HCT116 (cell line): ENCODE data around the gene SLC18B1. TPM values are rescaled to one million over a fixed set of nuclear protein-coding genes. Genes with fewer than 3 reads are reported as not detected.

ENCODE experiments used
- ATAC-seq: fragments of 200-7000 bp; cut with Tn5 transposase; 2 replicates; pipeline ENCODE4 v1.9.1; 2020; ENCODE audit warnings: mild to moderate bottlenecking, moderate library complexity
- BruUV-seq: library from RNA; stranded (reverse); fragments of 400-500 nt; replicated peaks from 2 replicates; lab custom pipeline; 2021; lab: Mats Ljungman, UMichigan
- CTCF ChIA-PET: fragments of 300-600 bp; sonication (Branson Sonifier 250); formaldehyde crosslinking; loops from one replicate; lab custom pipeline; 2021; ENCODE audit warnings: antibody characterized with exemption; lab: Charles Lee
- POLR2A ChIA-PET: fragments of 300-600, 350-600 bp; sonication (Branson Sonifier 250); formaldehyde crosslinking; loops from one replicate; lab custom pipeline; 2021; ENCODE audit warnings: antibody characterized with exemption; lab: Charles Lee
- RAD21 ChIA-PET, 2 experiments: fragments of 300-600 bp; sonication (Branson Sonifier 250); formaldehyde crosslinking; loops; one replicate each; lab custom pipeline; 2023; ENCODE audit warnings: low total read pairs in 2 of 2; ENCODE audit not compliant: uncharacterized antibody in 2 of 2, unreplicated experiment in 2 of 2, low non-redundant PET in 1 of 2; lab: Charles Lee
- DNase-seq: peaks from one replicate; pipeline ENCODE4 v3.0.0-alpha.2; 2010; ENCODE audit warnings: low read depth, low spot score
- H2AFZ ChIP-seq: fragments of 200-600 bp; shearing (Covaris generic), sonication (generic); 2 replicates; pipeline ENCODE4 v1.6.1; 2017; ENCODE audit warnings: low read depth, mixed run types, mixed read lengths, antibody characterized with exemption, low read length; ENCODE audit not compliant: poor library complexity, severe bottlenecking
- H3K27ac ChIP-seq: 2 replicates; pipeline ENCODE4 v1.5.1; 2012; ENCODE audit warnings: low read depth, low read length
- H3K27me3 ChIP-seq: fragments of 200-600 bp; sonication (generic); 2 replicates; pipeline ENCODE4 v1.6.1; 2016; ENCODE audit warnings: mixed run types, low read length, mixed read lengths; ENCODE audit not compliant: insufficient read depth
- H3K36me3 ChIP-seq, 2 experiments: fragments of 200-500 bp in 1 of 2; fragments of 200-600 bp in 1 of 2; sonication (Bioruptor generic) in 1 of 2; sonication (generic) in 1 of 2; 2 replicates each; pipeline versions ENCODE4 v1.5.1 to v1.6.1; 2014 to 2016; ENCODE audit warnings: low read length in 2 of 2, inconsistent platforms in 1 of 2, mixed read lengths in 1 of 2, mixed run types in 1 of 2; ENCODE audit not compliant: insufficient read depth in 2 of 2, control insufficient read depth in 1 of 2
- H3K4me1 ChIP-seq, 2 experiments: fragments of 200-600 bp in 1 of 2; sonication (generic) in 1 of 2; 2 replicates each; pipeline versions ENCODE4 v1.5.1 to v1.6.1; 2012 to 2017; ENCODE audit warnings: low read length in 2 of 2, inconsistent platforms in 1 of 2, mild to moderate bottlenecking in 1 of 2, mixed read lengths in 1 of 2, mixed run types in 1 of 2, moderate library complexity in 1 of 2; ENCODE audit not compliant: insufficient read depth in 2 of 2, control insufficient read depth in 1 of 2
- H3K4me2 ChIP-seq: fragments of 200-600 bp; sonication (generic); 2 replicates; pipeline ENCODE4 v1.6.1; 2017; ENCODE audit warnings: mixed run types, low read length, mixed read lengths
- H3K4me3 ChIP-seq, 2 experiments: fragments of 200-600 bp in 1 of 2; sonication (generic) in 1 of 2; replicated peaks in 1 of 2; 2 replicates each; pipeline ENCODE4 v1.5.1; 2011 to 2016; ENCODE audit warnings: low read length in 2 of 2, control low read depth in 1 of 2, low read depth in 1 of 2, mild to moderate bottlenecking in 1 of 2, mixed read lengths in 1 of 2, mixed run types in 1 of 2
- H3K79me2 ChIP-seq: fragments of 200-600 bp; sonication (generic); 2 replicates; pipeline ENCODE4 v1.6.1; 2017; ENCODE audit warnings: mild to moderate bottlenecking, mixed run types, low read length, moderate library complexity, mixed read lengths; ENCODE audit not compliant: insufficient read depth
- H3K9ac ChIP-seq: fragments of 200-600 bp; sonication (generic); 2 replicates; pipeline ENCODE4 v1.6.1; 2016; ENCODE audit warnings: low read length, mixed read lengths
- H3K9me2 ChIP-seq: fragments of 200-600 bp; sonication (generic), shearing (Covaris generic); 2 replicates; pipeline ENCODE4 v1.6.1; 2017; ENCODE audit warnings: mixed run types, mild to moderate bottlenecking, moderate library complexity; ENCODE audit not compliant: insufficient read depth
- H3K9me3 ChIP-seq, 2 experiments: fragments of 200-500 bp in 1 of 2; fragments of 200-600 bp in 1 of 2; sonication (Bioruptor generic) in 1 of 2; sonication (generic) in 1 of 2; 2 replicates each; pipeline ENCODE4 v1.6.1; 2014 to 2017; ENCODE audit warnings: low read length in 2 of 2, mixed read lengths in 2 of 2, inconsistent platforms in 1 of 2, low read depth in 1 of 2, mild to moderate bottlenecking in 1 of 2, mixed run types in 1 of 2, moderate library complexity in 1 of 2; ENCODE audit not compliant: control insufficient read depth in 1 of 2, insufficient read depth in 1 of 2
- H4K20me1 ChIP-seq: fragments of 200-600 bp; sonication (generic), shearing (Covaris generic); 2 replicates; pipeline ENCODE4 v1.6.1; 2017; ENCODE audit warnings: mixed run types, mild to moderate bottlenecking, moderate library complexity; ENCODE audit not compliant: insufficient read depth
- CEBPB ChIP-seq: IDR thresholded peaks from 2 replicates; pipeline ENCODE4 v1.6.1; 2012; ENCODE audit warnings: low read depth
- EGR1 ChIP-seq: IDR thresholded peaks from 2 replicates; pipeline ENCODE4 v1.6.1; 2012; ENCODE audit warnings: low read depth
- EZH2phosphoT487 ChIP-seq: fragments of 200-600 bp; IDR thresholded peaks from 2 replicates; pipeline ENCODE4 v1.6.1; 2018; ENCODE audit warnings: antibody characterized with exemption, borderline replicate concordance
- JUND ChIP-seq: IDR thresholded peaks from 2 replicates; pipeline ENCODE4 v1.6.1; 2012
- RAD21 ChIP-seq: IDR thresholded peaks from 2 replicates; pipeline ENCODE4 v1.6.1; 2012; ENCODE audit warnings: low read depth, mild to moderate bottlenecking
- SIN3A ChIP-seq: IDR thresholded peaks from 2 replicates; pipeline ENCODE4 v1.6.1; 2012; ENCODE audit warnings: low read depth
- SP1 ChIP-seq: IDR thresholded peaks from 2 replicates; pipeline ENCODE4 v1.6.1; 2012; ENCODE audit warnings: low read depth
- ZFX ChIP-seq: fragments of 450-650 bp; IDR thresholded peaks from 2 replicates; pipeline ENCODE4 v1.6.1; 2017
- ZNF274 ChIP-seq: fragments of 200-500 bp; sonication (Bioruptor generic); IDR thresholded peaks from 2 replicates; pipeline ENCODE4 v1.6.1; 2014; ENCODE audit warnings: mild to moderate bottlenecking, low read depth, low read length, inconsistent platforms
- intact Hi-C: fragments of 100-400 bp; cut with micrococcal nuclease; formaldehyde crosslinking; loops from 2 replicates; pipeline ENCODE4 v1.10.0; 2022
- total RNA-seq: library from RNA; stranded (reverse); gene quantifications from one replicate; pipeline ENCODE4 v1.2.1, GENCODE V29; 2021; ENCODE audit not compliant: unreplicated experiment
- TF ChIP-seq, protein P1 (sequence below), 3 experiments: fragments of 200-600 bp in 1 of 3; sonication (generic) in 1 of 3; IDR thresholded peaks in 2 of 3; conservative IDR thresholded peaks in 1 of 3; 2 replicates each; pipeline ENCODE4 v1.5.1; 2012 to 2017; ENCODE audit warnings: low read depth in 2 of 3, low read length in 2 of 3, antibody characterized with exemption in 1 of 3, borderline replicate concordance in 1 of 3, control low read depth in 1 of 3, mild to moderate bottlenecking in 1 of 3, mixed read lengths in 1 of 3, mixed run types in 1 of 3, moderate library complexity in 1 of 3; ENCODE audit not compliant: insufficient read depth in 1 of 3

SLC18B1 gene
- total RNA-seq, 1 experiment from 2014 or later, result 18.1 TPM

- TF ChIP-seq SIN3A (no peak), ZNF274 (no peak)
Observed at GRCh38 chr6:132816660-132817059, 18.2 kb upstream of the SLC18B1 start (continued).

DNA sequence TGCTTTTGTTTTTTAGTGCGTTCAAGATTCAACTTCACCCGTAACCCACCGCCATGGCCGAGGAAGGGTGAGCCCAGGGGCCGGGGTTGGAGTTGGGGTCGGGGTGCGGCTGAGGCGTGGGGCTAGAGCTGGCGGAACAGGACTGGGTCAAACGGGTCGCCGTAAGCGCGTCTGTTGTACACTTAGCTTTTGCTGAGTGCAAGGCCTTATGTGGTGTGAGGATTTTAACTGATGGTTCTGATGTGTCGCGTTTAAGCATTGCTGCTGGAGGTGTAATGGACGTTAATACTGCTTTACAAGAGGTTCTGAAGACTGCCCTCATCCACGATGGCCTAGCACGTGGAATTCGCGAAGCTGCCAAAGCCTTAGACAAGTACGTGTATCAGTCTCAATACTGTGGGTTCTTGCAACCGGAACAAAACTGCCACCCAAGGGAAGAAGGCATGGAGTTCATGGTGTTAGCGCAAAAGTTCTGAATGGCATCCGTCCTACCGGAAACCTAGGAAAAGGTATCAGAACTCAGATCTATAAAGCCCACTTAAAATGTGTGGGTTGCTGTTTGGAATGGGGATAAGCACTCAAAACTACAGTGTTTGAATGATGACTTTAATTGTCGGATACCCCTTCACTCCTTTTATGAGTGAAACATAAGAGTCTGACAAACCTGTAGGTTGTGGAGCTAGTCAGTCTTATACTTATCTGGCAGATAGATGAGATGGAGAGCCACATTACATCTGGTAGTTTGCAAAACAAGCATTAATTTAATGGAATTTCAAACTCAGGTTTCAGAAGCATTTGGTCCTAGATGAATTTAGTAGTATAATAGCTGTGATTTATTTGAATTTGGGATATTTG lies 16.5 kb upstream of the SLC18B1 start:
- Histone ChIP-seq H3K4me3 (peak overlapping the region; percentile 94 to 95), H3K9ac (peak overlapping the region; percentile 88), H3K9me2 (no peaks in the 10 kb centered on the region), H3K4me1 (peaks cover 9 to 67% of the 10 kb centered on the region in 2 experiments), H3K27ac (peak overlapping the region; percentile 93), H3K79me2 (peaks cover 34% of the 10 kb centered on the region), H3K4me2 (peak overlapping the region; percentile 79), H3K36me3 (peaks cover 27 to 36% of the 10 kb centered on the region in 2 experiments), H4K20me1 (peaks cover 39% of the 10 kb centered on the region), H3K27me3 (no peaks in the 10 kb centered on the region), H3K9me3 (no peaks in the 10 kb centered on the region), H2AFZ (no peak overlapping the region)
- CTCF ChIA-PET, result interaction anchor here (1.3 to 1.5 kb wide), 2 partner anchors 9 to 16 kb away, joined by 4 to 6 read pairs; no protein-coding TSS in a partner anchor
- RAD21 ChIA-PET, result no interaction called here
- DNase-seq, result no peak
- intact Hi-C loops, result loop anchor here (5.0 kb wide), 1 partner anchor 288 kb away; no protein-coding TSS in a partner anchor
- POLR2A ChIA-PET, result interaction anchor here (1.0 to 2.7 kb wide), 7 partner anchors 10 to 302 kb away, joined by 3 to 16 read pairs (median 4); partner anchors contain the start of genes SLC18B1 and STX7
- TF ChIP-seq, protein P1, sequence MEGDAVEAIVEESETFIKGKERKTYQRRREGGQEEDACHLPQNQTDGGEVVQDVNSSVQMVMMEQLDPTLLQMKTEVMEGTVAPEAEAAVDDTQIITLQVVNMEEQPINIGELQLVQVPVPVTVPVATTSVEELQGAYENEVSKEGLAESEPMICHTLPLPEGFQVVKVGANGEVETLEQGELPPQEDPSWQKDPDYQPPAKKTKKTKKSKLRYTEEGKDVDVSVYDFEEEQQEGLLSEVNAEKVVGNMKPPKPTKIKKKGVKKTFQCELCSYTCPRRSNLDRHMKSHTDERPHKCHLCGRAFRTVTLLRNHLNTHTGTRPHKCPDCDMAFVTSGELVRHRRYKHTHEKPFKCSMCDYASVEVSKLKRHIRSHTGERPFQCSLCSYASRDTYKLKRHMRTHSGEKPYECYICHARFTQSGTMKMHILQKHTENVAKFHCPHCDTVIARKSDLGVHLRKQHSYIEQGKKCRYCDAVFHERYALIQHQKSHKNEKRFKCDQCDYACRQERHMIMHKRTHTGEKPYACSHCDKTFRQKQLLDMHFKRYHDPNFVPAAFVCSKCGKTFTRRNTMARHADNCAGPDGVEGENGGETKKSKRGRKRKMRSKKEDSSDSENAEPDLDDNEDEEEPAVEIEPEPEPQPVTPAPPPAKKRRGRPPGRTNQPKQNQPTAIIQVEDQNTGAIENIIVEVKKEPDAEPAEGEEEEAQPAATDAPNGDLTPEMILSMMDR (IDR thresholded peaks at IDR 0.05 in 2 of 3, conservative IDR thresholded peaks at IDR 0.05 in 1 of 3; ENCODE audit: borderline replicate concordance in 1 of 3, insufficient read depth in 1 of 3, low read depth in 2 of 3, low read length in 2 of 3), result no peak
- TF ChIP-seq CEBPB, result no peak
- TF ChIP-seq EZH2phosphoT487, result no peak
- TF ChIP-seq JUND, result no peak
- TF ChIP-seq SP1, result no peak
- no peak for TF ChIP-seq RAD21
- peak; percentile 57; the same call in 1 of the 2 replicates for TF ChIP-seq ZFX
- no peak for TF ChIP-seq EGR1
- BruUV-seq, result TSS peak; percentile 63
- peak; percentile 12 for ATAC-seq
